SK-N-MC (cell line): ENCODE data around the gene RDH5.

Experiments
- EZH2 ChIP-seq: fragments of 200-600 bp; sonication (generic); IDR thresholded peaks from one replicate; pipeline ENCODE4 v1.6.1; 2017; ENCODE audit warnings: antibody characterized with exemption
- FOXP2 ChIP-seq: optimal IDR thresholded peaks from 2 replicates; pipeline ENCODE3; 2011; ENCODE audit warnings: mild to moderate bottlenecking, moderate library complexity; ENCODE audit not compliant: insufficient read depth; ENCODE audit errors: extremely low read length, control extremely low read depth
- POLR2AphosphoS5 ChIP-seq: IDR thresholded peaks from 2 replicates; pipeline ENCODE4 v1.6.1; 2012; ENCODE audit warnings: mild to moderate bottlenecking, low read depth, low read length, borderline replicate concordance

DNA sequence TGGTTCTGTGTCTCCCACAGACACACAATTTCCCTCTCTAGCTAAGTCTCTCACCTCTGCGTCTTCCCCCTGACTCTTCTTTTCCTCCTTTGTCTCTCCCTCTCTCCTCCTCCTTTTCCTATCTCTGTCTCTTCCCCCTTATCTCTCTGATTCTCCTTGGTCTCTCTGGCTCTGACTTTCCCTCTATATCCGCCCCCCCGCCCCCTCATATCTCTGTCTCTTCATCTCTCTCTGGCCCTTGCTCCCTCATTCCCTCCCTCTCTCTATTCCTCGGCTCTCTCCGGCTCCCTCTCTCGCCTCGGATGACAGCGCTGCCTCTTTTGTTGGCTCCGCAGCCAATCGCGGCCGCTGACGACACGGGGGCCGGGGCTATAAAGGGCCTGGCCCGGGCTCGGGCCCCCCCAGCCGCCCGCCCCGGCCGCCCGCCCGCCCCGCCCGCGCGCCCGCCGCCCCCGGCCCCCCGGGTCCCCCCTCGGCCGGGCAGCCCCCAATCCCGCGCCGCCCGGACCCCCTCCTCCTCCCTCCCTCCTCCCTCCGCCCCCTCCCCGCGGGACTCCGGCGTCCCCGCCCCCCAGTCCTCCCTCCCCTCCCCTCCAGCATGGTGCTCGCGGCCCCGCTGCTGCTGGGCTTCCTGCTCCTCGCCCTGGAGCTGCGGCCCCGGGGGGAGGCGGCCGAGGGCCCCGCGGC lies 22.7 kb downstream of the RDH5 start, which contains the start of gene GDF11:
- TF ChIP-seq EZH2 (no peak), FOXP2 (no peak), POLR2AphosphoS5 (peak; percentile 88)
